GM20000 (cell line): ENCODE measurements around the gene CLDN10.
A peak's percentile ranks its signal among the peaks of the same experiment; 100 is the strongest.

Experiments used
- DNase-seq: peaks from one replicate; pipeline ENCODE4 v3.0.0; 2012; ENCODE audit warnings: low spot score
- CTCF ChIP-seq: IDR thresholded peaks from 2 replicates; pipeline ENCODE4 v1.5.1; 2012; ENCODE audit warnings: mild to moderate bottlenecking, control low read depth; ENCODE audit errors: extremely low read depth, missing control alignments

The CLDN10 gene

GRCh38 chr13:95573221-95573620 lies 20.7 kb downstream of the CLDN10 start:
- DNase-seq = no peak
- no peak for TF ChIP-seq CTCF

GRCh38 chr13:95579303-95579702 lies 26.8 kb downstream of the CLDN10 start:
- DNase-seq = peak; percentile 20
- TF ChIP-seq CTCF = no peak

GRCh38 chr13:95585867-95586266 lies 33.3 kb downstream of the CLDN10 start:
- no peak for DNase-seq
- no peak for TF ChIP-seq CTCF

- no peak for DNase-seq
- TF ChIP-seq CTCF = no peak
Observed at GRCh38 chr13:95588134-95588533, 35.6 kb downstream of the CLDN10 start.

GRCh38 chr13:95588721-95589120 lies 36.2 kb downstream of the CLDN10 start:
- TF ChIP-seq CTCF = no peak
- DNase-seq = no peak

- DNase-seq = no peak
- TF ChIP-seq CTCF = no peak
Observed at GRCh38 chr13:95593462-95593861, 40.9 kb downstream of the CLDN10 start.

GRCh38 chr13:95596701-95597100 lies 44.2 kb downstream of the CLDN10 start:
- TF ChIP-seq CTCF = no peak

GRCh38 chr13:95601216-95601615 lies 48.7 kb downstream of the CLDN10 start:
- no peak for DNase-seq
- TF ChIP-seq CTCF = no peak

More at GRCh38 chr13:95596701-95597100, 44.2 kb downstream of the CLDN10 start:
- DNase-seq = no peak
